Left ventricle myocardium superior (tissue), 1 donor: ENCODE results near the gene CABYR. TPM values are rescaled to one million over a fixed set of nuclear protein-coding genes. Genes with fewer than 3 reads are reported as not detected.

ENCODE experiments used
- total RNA-seq: library from RNA; stranded (reverse); fragmentation: NEBNext Ultra II Directional; extraction: Animal tissue kit (Norgen Biotek cat#: 25700); gene quantifications from one replicate; pipeline ENCODE4 v1.2.1, GENCODE V29; 2021
- donor health status: DM: no; HTN: yes; CAD: no; lungs with severe emphysema.

Gene CABYR
- total RNA-seq, 1 donor from 2014 or later, result not detected

Other genes starting within 250 kb of the CABYR start
- gene TTC39C, start 124.3 kb upstream of the CABYR start, total RNA-seq, result 4.1 TPM